Activated naive CD8-positive, alpha-beta T cell treated with anti-CD3 and anti-CD28 coated beads, Interleukin-2, amount 50 U/mL, for 16 hours (primary cell): ENCODE data around the gene HS3ST6.
"Not testable (repeated sequence)": the region's sequence is repeated elsewhere in the genome, so short reads cannot be mapped to it uniquely, and the experiment has no call there.

Source experiments
- DNase-seq: peaks from one replicate; pipeline ENCODE4 v3.0.0-alpha.2; 2020; ENCODE audit warnings: low read depth, low spot score

HS3ST6 gene

DNA sequence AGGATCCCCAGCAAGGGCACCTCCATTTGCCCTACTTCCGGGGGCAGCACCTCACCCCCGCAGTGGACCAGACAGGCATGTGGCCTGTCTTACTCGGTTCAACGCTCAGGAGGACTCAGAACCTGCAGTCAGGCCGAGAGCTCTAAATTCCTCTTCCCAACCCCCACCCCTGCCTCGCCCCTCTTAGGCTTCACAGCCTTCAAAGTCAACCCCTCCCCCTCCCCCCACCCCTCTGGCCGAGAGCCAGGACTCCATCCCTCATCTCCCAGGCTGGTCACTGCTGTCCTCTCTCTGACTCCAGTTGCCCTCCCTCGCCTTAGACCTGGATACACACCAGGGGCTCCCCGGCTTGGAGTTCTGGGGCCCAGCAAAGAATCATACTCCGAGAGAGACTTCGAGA is 8.1 kb upstream of the HS3ST6 start:
- DNase-seq = no peak

DNA sequence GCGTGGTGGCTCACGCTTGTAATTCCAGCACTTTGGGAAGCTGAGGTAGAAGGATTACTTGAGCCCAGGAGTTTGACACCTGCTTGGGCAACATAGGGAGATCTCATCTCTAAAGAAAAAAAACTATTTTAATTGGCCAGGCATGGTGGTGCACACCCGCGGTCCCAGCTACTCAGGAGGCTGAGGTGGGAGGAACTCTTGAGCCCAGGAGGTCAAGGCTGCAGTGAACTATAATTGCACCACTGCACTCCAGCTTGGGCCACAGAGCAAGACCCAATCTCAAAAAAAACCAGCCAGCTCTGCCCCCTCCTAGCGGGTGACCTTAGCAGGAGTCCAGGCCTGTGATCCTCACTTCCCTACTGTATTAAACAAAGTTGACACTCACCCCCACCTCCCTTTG is 5.9 kb upstream of the HS3ST6 start:
- no peak for DNase-seq

- DNase-seq = no peak
Observed at GRCh38 chr16:1923299-1924034, 5.3 kb upstream of the HS3ST6 start.

- DNase-seq = no peak
Observed at GRCh38 chr16:1922357-1922756, 4.1 kb upstream of the HS3ST6 start.

- no peak for DNase-seq
Observed at GRCh38 chr16:1920727-1921171, 2.5 kb upstream of the HS3ST6 start.

- DNase-seq = not testable (repeated sequence)
Observed at GRCh38 chr16:1920122-1920521, 1.9 kb upstream of the HS3ST6 start.

- no peak for DNase-seq
Observed at GRCh38 chr16:1919327-1919998, 1.2 kb upstream of the HS3ST6 start.

DNA sequence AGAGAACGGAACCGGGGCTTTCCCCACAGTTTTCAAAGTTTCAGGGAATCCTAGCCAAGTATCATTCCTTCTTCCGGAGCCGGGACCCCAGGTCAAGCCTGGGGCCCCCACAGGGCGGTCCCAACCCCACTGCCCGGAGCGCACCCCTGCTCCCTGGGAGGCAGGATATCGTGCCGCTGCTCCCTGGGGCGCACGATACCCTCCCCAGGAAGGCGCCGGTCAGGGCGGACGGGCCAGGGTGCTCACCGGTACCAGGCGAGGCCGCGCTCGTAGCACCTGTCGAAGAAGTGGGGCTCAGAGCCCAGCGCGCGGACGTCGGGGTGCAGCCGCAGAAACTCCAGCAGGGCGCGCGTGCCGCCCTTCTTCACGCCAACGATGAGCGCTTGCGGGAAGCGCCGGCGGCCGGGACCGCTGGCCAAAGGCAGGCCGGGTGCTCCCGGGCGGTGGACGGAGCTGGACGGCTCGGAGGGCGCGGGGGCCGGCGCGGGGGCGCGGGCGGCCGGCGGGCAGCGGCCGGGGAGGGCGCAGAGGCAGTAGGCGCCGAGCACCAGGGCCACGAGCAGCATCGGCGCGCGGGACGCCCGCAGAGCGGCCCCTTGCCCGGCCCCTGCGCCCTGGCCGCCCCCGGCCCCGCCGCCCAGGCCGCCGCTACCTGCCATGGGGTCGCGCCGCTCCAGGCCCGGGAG is 407 bp downstream of the HS3ST6 start:
- no peak for DNase-seq

- DNase-seq = no peak
Observed at GRCh38 chr16:1917056-1917664, 1.1 kb downstream of the HS3ST6 start.

- no peak for DNase-seq
Observed at GRCh38 chr16:1916640-1916990, 1.6 kb downstream of the HS3ST6 start.

- DNase-seq = no peak
Observed at GRCh38 chr16:1915732-1916639, 2.2 kb downstream of the HS3ST6 start.

DNA sequence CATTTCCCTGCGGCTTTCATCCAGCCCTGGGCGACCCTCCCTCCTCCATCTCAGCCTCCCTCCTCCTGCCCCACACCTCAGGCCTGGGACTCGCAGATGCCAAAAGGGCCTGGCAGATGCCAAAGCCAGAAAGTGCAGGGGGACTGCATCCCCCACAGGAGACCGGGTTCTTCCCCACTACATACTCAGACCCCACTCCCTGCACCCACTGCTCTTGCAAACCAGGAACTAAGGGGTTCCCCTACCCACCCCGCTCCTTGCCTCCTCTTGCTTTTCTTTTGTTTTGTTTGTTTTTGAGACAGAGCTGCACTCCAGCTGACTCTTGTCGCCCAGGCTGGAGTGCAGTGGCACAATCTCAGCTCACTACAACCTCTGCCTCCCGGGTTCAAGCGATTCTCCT is 3.2 kb downstream of the HS3ST6 start:
- no peak for DNase-seq

DNA sequence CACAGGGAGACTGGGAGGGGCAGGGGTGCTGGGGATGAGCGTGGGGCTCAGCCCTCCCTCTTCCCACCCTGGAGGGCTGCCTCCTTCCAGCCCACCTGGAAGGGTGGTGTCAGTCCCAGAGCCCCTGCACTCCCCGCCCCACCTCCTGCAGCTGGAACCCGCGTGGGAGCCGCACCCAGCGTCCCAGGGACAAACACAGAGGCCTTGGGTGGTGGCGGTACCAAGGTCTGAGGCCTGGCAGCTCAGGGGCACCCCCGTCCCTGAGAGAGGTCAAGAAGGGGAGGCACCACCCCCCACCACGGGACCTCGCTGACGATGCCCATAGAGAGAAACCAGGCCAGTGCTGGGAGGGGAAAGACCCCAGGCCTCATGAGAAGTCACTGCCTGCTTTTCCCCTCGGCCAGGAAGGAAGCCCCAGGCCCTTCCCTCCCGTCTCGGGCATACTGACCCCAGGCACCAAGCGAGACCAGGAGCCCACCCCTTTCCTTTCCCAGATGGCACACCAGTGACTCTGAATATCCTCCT is 4.1 kb downstream of the HS3ST6 start:
- no peak for DNase-seq

DNA sequence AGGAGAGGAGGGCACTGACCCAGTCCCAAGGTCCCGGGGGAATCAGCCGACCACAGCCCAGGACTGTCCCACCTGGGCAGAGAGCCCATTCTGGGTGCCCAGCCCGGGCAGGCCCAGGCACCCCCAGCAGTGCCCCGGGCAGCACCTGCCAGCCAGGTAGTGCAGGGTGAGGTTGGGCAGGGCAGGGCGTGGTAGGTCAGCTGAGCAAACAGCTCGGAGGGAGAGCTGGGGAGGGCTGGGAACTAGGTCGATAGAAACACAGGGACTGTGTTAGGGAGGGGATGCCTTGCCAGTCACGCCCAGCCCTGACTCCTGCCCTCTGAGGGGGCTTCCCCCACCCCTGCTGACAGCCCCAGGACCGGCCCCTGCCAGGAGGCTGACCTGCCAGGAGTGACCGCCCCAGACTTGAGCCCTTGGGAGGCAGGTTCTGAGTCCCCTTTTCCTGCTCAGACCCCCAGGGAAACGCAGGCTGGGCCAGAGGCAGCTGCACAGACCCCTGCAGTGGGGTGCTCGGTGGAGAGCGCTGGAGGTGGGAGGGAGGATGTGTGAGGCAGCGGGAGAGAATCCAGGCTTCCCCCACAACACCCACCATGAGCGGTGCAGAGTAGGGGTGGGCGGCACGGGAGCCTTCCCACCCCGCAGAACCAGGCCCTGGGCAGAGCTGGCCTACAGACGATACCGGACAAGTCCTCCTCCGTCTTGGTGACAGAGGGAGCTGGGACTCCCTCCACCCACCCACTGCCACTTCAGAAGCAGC is 4.7 kb downstream of the HS3ST6 start:
- DNase-seq = no peak

DNA sequence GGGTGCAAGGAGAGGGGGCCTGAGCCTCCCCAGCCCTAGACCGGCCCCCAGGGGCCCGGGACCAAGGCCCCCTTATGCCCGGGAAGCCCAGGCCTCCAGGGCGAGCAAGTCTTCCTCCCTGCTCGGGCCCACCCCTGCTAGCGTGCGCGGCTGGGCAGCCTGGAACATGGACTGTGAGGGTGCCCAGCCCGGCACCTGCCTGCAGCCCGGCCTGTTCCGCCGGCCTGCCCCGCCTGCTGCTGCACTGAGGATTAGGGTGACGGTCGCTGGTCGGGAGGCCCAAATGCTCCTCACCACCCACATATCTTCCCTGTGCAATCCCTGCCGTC is 6.0 kb downstream of the HS3ST6 start:
- DNase-seq = no peak

- no peak for DNase-seq
Observed at GRCh38 chr16:1911467-1912214, 6.6 kb downstream of the HS3ST6 start.

DNA sequence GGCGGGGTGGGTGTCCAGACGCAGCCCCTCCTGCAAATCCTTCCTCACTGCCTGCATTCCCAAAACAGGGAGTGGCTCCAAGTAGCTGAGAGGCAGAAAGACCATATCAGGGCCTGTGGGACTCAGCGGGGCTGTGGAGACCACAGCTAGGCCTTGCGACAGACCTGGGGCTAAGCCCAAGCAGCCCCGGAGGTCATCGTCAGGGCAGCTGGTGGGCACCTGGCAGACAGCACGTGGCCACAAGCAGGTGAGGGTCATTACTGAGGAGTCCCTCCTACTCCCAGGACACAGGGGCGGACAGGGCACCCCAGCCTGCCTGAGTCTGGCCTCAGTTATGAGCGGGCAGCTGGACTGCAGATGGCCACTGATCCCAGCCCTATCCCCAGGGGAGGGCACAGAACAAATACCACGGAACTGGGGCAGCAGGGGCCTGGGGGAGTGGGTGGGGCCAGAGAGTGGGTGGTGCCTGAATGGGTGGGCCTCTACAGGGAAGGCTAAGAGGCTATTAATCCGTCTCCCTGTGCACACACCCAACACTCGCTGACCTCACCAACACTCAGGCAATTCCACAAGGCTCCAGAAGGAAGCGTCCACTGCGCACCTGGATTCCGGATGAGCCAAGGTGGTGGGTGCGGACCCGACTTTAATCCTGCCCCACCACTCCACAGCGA is 8.5 kb downstream of the HS3ST6 start:
- DNase-seq = no peak

DNA sequence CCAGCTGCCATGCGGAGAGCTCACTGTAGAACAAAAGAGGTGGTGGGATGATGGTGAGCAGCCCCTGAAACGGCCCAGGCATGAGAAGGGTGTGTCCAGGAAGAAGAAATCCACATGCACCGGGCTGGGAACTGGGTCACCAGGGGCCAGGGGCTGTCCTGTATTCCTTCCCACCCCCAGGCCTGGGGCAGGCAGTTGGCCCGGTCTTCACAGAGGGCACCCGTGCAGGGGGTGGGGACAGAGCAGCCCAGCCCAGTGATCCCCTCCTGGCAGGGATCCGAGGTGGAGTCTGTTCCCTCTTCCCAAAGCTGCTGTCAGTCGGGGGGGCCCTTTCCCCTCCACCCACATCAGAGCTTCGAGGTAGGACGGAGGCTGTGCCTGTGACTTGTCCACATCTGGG is 9.2 kb downstream of the HS3ST6 start:
- DNase-seq = no peak

GRCh38 chr16:1908184-1908583 is 10.0 kb downstream of the HS3ST6 start:
- DNase-seq = no peak
